ENCODE measurements around the gene LIPI.
"Not testable (repeated sequence)": the region's sequence is repeated elsewhere in the genome, so short reads cannot be mapped to it uniquely, and the experiment has no call there.

Gene LIPI

DNA sequence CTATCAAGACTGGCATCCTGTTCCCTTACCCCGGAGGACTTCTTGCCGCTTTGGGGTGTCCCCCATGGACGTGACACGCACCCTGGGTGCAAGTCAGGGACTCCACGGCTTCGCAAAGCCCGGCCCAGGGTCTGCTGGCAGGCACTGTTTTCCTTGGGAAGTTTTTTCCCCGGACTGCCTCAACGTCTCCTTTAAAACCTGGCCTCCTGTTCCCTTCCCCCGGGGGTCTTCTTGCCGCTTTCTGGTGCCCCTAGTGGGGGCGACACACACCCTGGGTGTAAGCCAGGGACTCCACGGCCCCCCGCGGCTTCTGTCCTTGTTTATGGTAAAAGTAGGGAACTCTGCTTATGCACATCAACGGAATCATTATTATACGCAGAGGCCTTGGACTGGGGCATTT lies 136.6 kb downstream of the LIPI start:
- DNase-seq: no peak

DNA sequence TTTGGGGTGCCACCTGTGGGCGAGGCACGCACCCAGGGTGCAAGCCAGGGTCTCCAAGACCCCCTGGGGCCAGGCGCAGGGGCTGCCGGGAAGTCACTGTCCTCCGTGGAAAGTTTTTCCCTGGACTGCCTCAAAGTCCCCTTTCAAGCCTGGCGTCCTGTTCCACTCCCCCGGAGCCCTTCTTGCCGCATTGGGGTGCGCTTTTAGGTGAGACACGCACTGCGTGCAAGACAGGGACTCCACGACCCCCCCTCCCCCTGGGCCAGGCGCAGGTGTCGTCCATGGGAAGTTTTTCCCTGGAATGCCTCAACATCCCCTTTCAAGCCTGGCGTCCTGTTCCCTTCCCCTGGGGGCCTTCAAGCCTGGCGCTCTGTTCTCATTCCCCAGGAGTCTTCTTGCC lies 137.1 kb downstream of the LIPI start:
- no peak for DNase-seq

GRCh38 chr21:14072761-14073535 lies 137.8 kb downstream of the LIPI start:
- no peak for DNase-seq

- DNase-seq: no peak
Observed at GRCh38 chr21:14071902-14072734, 138.6 kb downstream of the LIPI start.

DNA sequence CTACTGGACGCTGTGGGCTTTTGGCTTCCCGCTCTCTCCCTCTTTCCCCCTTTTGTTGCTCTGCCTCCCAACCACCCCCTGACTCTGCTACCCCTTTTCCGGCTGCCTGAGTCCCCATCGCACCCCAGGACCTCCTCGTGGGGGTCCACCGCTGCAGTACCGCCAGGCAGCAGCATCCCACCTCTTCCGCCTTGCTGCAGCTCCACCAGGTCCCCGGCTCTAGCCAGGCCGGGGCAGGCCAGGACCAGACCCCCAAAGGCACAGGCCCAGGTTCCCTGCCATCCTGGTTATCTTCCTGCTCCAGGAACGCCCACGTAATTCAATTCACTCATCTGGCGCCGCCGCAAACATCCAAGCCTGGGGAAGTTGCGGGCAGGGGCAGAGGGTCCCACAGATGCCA lies 139.8 kb downstream of the LIPI start:
- no peak for DNase-seq

- DNase-seq: peak in 1 of 56 donors; percentile 18
Observed at GRCh38 chr21:14070049-14070893, 140.5 kb downstream of the LIPI start.

DNA sequence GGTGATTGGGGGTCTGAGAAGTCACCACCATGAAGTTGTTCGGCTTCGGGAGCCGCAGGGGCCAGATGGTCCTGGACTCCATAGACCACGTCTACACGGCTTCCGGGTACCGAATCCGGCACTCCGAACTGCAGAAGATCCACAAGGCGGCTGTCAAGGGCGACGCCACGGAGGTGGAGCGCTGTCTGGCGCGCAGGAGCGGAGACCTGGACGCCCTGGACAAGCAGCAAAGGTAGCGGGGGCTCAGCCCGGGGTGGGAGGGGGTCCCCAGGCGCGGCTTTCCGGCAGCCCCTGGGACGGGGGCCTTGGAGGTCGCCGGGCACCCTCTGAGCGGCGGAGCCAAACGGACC lies 146.5 kb downstream of the LIPI start:
- DNase-seq: no peak

DNA sequence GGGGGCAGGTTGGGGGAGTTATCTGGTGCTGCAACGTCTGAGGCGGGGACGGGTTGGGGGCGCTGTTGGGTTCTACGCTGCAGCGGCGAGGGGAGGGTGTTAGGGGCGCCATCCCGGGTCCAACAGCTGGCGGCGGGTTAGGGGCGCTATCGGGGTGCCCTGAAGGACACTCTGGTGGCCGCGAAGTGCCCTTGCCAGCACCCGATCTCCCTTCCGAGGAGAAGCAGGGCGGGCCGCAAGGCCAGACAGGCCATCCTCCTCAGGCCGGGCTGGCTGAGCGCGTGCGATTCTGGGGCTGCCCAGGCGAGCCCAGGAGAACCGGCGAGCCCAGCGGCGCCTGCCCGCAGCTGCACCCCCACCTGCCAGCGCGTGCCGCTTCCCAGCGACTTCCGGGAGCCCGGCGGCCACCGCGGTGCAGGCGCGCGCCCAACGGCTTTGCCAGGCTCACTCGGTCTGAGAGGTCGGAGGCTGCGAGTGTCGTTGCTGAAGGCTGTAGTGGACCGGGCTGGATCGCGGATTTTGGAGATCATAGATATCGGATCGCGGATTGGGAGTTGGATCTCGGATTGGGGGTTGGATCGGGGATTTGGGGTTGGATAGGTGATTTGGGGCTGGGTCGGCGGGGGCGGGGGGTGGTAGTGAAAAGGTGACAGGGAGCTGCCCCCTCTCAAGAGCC lies 147.0 kb downstream of the LIPI start:
- not testable (repeated sequence) for DNase-seq

GRCh38 chr21:14062684-14063083 lies 148.1 kb downstream of the LIPI start:
- DNase-seq: not testable (repeated sequence)

GRCh38 chr21:14061820-14062219 lies 148.9 kb downstream of the LIPI start:
- DNase-seq: not testable (repeated sequence)

- not testable (repeated sequence) for DNase-seq
Observed at GRCh38 chr21:14058995-14059627, 151.6 kb downstream of the LIPI start.

Data from amygdala (tissue), 56 donors.